HG02840 (cell line): ENCODE measurements around the gene STRBP.
"Not testable (repeated sequence)": the region's sequence is repeated elsewhere in the genome, so short reads cannot be mapped to it uniquely, and the experiment has no call there.

Source experiments
- ATAC-seq: cut with Tn5 transposase; IDR thresholded peaks from one replicate; pipeline ENCODE4 v1.9.1; 2021; ENCODE audit warnings: mild to moderate bottlenecking, moderate library complexity, moderate number of reproducible peaks; ENCODE audit not compliant: unreplicated experiment, low FRiP score

STRBP gene

DNA sequence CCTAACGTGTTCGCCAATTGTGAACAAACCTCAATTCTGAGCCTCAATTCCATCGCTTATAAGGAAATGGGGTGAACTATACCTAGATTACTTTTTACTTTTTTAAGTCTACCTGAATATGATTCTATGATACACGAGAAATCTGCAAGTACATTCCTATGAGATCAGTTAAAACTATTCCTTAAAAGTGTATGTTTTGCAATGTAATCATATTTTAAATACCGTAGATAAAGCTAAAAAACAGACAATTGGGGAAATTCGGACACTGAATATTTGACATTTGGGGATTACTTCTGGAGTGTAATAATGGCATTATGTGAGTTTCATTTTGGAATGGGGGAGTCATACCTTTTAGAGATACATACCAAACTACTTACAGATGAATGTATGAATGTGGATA, 62.3 kb downstream of the STRBP start:
- ATAC-seq, result no peak

DNA sequence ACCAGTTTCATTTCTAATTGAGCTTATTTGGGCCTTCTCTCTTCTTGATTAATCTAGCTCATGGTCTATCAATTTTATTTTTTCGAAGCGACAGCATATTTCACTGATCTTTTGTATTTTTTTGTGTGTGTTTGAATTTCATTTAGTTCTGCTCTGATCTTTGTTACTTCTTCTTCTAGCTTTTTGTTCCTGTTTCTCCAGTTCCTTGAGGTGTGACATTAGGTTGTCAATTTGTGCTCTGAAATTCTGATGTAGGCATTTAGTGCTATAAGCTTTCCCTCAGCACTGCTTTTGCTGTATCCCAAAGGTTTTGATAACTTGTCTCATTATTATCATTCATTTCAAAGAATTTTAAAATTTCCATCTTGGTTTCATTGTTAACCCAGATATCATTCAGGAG, 67.3 kb downstream of the STRBP start:
- ATAC-seq, result no peak

DNA sequence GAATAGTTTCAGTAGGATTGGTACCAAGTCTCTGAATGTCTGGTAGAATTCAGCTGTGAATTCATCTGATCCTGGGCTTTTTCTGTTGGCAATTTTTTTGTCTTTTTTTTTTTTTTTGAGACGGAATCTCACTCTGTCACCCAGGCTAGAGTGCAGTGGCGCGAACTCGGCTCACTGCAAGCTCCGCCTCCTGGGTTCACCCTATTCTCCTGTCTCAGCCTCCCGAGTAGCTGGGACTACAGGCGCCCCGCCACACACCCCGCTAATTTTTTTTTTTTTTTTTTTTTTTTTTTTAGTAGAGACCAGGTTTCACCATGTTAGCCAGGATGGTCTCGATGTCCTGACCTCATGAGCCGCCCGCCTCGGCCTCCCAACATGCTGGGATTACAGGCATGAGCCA, 67.9 kb downstream of the STRBP start:
- not testable (repeated sequence) for ATAC-seq

DNA sequence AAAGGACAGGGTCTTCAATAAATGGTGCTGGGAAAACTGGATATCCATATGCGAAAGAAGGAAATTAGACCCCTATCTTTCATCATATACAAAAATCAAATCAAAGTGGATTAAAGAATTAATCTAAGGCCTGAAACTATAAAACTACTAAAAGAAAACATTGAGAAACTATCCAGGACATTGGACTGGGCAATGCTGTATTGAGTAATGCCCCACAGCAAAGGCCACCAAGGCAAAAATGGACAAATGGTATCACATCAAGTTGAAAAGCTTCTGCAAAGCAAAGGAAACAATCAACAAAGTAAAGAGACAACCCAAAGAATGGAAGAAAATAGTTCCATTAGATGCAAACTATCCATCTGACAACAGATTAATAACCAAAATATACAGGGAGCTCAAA, 72.3 kb downstream of the STRBP start:
- no peak for ATAC-seq

DNA sequence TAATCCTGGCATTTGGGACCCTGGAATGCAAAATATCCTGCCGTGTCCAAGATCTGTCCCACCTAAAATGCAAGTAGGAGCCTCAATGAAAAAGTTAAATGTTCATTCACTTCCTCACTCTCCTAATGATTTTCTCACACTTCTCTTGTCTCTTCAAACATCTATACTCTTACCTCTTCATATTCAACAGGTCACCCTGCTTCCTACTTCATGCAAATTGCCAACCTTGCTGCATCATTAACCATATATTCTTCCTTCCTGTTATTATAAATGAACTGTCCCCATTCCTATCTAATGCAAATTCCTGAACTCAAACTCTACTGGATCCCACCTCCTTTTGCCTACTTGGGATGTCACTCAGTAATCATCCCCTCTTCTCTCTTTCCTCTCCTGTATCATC, 74.4 kb downstream of the STRBP start:
- ATAC-seq, result no peak

DNA sequence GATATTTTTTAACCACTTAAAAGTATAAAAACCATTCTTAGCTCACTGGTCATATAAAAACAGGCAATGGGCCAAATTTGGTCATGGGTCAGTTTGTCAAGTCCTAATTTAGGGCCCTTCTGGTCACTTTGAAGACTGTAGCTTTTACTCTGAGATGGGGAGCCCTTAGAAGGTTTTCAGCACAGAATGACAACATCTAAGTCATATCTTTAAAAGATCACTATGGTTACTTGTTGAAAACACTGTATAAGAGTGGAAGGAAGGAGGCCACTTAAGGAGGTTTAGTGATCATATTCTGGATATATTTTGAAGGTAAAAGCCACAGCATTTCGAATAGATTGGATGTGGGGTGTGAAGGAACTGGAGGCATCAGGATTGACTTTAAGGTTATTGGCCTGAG, 76.7 kb downstream of the STRBP start:
- no peak for ATAC-seq

DNA sequence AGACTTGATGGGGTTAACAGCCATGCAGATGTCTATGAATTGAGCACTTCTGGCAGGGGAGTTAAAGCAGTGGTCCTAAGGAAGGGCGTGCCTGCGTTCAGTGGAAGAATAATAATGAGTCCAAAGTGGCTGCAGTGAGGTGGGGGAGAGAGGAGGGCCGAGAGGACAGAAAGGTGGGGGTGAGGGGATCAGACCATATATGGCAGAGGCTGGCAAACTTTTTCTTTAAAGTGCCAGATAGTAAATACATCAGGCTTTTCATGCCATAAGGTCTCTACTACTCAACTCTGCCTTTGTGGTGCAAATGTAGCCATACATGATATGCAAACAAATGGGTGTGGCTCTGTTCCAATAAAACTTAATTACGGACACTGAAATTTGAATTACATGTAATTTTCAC, 77.1 kb downstream of the STRBP start:
- ATAC-seq, result no peak

DNA sequence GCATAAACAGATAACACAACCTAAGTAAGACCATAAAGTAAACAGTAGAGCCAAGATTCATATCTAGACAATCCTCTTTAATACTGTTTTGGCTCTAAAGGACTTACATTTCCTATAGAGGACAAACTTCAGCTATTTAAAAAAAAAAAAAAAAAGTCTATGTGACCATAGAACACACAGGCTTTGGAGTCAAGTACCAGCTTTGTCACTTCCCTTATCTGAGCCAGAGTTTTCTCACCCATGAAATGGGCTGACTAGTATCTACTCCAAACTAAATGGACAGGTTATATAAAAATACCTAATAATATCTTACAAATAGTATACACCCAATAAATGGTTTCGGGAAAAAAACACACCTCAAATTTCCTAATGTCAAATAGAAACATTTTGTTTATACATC, 81.3 kb downstream of the STRBP start:
- ATAC-seq, result no peak

DNA sequence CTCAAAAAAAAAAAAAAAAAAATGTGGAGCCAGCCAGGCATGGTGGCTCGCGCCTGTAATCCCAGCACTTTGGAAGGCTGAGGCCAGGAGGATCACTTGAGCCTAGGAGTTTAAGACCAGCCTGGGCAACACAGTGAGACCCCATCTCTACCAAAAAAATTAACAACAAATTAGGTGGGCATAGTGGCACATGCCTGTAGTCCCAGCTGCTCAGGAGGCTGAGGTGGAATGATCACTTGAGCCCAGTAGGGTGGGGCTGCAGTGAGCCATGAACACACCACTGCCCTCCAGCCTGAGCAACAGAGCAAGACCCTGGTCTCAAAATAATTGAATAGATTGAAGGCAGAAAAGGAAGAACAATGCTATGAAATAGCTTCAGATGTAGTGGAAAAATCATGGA, 82.4 kb downstream of the STRBP start:
- not testable (repeated sequence) for ATAC-seq

DNA sequence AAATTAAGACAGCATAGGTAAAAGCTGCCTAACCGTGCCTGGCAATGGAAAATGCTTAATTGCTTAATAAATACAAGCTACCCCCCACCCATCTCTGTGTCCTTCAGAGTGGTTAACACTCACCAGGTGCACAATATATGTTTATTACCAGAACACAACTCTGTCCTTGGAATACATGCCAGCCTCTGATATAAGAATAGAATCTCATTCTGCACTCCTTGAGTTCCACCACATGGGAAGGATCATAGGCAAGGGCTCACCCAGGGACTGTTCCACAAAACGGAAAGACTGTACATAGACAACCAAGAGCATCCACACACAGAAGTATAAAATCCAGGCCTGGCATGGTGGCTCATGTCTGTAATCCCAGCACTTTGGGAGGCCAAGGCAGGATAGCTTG, 91.4 kb downstream of the STRBP start:
- ATAC-seq, result no peak

DNA sequence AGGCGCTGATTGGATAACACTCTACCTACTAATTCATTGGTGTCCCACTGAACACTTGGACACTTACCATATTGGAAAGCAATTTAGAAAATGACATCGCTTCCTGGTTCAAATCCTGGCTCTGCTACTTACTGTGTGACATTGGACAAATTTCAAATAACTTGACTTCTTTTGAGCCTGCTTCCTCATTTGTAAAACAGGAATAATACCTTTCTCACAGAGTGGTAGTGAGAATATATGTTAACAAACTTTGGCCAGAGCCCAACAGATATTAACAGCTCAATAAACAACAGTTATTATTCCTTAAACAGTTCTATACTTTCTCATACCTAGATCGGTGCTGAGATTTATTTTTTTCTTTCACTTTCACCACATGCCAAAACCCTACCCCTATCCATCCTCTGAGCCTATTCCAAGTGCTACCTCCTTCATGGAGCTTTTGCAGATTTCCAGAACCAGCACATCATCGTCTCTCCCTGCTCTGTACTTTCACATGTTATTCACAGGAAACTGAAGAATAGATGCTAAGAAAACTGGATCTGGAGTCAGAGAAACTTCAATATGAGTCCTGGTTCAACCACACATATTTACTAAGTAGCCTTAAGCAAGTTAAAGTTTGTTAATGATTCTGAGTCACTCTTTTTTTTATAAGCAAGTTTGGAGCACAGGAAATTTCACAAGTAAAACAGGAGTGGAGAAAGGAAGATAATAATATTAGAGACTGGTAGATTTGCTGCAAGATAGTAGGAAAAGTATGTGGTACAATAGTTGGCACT, 92.3 kb downstream of the STRBP start:
- ATAC-seq, result no peak

DNA sequence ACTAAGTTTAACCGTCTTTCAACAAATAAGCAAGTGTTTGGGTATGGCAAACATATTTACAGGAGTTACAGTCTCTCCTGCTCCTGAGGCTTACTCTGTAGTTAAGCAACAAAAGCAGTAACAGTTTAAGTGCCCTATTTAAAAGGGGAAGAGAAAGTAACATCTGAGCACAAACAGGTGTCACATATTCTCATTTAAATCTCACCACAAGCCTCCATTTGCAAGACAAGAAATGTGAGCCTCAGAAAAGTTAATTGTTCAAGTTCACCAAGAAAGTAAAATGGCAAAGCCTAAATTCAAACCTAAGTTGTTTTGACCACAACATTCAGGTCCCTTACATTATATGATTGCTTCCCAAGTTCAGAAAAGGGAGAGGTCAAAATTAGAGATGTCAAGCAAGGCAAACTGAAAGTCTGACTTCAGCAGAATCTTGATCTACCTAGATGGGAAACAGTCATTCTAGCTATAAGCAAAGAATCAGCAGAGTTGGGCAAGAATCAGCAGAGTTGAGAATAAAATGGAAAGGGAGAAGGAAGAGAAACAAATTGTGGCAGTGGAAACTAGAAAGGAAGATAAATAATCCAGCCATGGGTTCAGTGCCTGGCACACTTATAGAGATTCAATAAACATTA, 93.4 kb downstream of the STRBP start:
- peak; percentile 83 for ATAC-seq

DNA sequence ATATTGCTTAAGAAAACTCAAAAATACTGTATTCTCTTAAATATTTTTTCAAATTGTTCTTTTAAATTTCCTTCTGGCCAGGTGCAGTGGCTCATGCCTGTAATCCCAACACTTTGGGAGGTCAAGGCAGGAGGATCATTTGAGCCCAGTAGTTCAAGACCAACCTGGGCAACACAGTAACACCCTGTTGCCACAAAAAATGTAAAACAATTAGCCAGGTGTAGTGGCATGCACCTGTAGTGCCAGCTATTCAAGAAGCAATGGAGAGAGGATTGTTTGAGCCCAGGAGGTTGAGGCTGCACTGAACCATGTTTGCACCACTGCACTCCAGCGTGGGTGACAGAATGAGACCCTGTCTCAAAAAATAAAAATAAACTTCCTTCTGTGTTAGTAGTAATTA, 94.3 kb downstream of the STRBP start:
- no peak for ATAC-seq

DNA sequence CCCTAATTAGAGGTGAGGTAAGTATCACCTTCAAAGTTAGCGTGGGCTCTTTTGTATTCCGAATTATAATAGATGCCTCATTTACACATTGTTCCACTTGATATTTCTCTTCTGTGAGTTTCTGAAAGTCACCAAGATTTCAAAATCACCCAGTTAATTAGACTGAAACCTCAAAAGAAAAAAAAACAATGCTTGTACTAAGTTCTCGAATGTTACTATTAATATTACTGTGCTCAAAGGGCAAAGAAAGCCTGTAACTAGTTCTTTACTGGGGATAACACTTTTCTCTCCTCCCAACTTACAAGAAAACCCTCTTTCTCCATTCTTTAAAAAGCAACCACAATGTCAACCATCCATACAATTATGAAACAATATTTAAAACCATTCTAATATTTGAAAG, 98.5 kb downstream of the STRBP start:
- ATAC-seq, result no peak

DNA sequence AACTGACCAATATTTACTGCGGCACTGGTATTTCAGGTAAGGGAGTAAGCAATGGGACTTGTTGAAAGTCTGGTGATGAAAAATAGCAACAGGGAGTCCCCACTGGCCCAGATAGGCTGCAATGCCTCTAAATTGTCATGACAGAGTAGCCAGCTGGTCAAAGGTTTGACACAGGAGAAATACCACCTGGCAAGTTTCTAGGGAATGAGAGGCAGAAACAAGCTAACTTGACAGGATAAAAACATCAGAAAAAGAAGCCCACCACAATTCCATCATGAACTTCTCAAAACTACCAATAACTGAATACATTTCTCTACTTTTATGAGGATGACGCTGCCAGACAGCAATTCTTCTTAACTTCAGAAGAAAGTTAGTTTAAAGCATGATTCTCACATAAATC, 99.8 kb downstream of the STRBP start:
- ATAC-seq, result no peak

DNA sequence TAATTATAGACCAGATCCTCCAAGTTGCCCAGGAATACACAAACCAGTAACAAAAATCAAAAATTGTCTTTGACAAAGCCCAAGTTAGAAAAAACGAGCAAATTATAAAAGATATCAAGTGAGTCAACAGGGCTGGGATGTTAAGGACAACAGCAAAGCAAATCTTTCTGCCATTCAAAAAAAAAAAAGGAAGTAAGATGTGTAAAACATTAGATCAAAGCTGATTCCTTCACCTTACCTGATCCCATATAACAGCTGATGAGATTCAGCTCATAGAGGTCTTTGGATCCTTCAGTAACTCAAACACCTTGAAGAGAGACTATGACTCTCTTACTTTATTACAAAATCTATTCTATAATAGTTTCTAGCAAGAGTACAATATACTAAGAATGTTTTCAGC, 100.9 kb downstream of the STRBP start:
- ATAC-seq, result no peak

DNA sequence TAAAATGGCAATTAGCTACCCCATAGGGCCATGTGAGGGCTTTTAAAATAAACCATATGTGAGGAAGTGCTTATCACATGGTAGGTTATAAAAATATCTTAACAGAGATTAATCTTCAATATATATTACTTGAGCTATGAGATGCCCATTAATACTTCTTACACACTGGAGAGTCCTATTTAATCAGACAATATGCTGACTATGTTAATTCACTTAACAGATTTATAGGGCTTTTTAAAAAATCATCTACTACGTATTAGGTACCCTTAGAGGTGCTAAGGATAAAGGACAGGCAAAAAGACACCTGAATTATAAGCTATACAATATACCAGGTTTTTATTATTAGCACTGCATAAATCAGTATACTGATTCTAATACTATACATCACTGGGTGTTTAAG, 102.6 kb downstream of the STRBP start:
- no peak for ATAC-seq

DNA sequence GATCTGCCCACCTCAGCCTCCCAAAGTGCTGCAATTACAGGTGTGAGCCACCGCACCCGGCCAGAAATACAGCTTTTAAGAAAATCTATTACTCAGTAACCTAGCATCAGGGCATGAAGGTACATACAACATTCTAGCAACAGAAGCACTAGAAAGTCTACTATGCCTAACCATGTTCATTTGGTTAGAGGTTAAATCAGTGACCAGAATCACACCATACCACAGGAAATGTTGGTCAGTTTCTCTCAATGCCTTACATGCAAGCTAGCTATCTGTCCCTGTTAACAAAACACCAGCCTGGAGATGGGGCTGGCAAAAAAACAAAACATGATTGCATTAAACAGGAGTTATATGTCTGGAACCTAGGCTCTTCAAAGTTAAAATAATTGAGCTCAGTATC, 104.1 kb downstream of the STRBP start:
- ATAC-seq, result no peak

DNA sequence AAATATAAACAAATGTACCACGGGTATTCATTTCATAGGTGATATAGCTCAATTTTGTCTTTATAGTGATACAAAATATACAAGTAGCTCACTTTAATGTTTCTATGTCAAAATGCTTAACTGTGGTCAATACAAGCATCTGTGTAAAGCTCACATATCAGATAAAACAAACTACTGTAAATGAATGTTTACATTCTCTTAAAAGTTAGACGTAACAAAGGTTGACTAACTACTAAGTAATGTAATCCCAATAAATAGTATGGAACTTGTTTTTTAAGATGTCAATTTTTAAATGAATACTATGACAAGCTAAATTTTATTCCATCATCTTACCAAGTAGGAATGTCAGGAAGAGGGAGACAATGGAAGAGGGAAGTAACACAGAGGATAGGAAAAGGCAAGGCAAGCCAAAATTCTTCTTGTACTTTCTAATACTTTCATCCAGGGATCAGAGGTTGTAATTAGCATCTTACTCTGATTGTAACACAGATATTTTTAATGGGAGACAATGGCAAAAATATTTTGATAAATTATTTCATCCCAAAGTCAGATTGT, 105.5 kb downstream of the STRBP start:
- ATAC-seq, result no peak

DNA sequence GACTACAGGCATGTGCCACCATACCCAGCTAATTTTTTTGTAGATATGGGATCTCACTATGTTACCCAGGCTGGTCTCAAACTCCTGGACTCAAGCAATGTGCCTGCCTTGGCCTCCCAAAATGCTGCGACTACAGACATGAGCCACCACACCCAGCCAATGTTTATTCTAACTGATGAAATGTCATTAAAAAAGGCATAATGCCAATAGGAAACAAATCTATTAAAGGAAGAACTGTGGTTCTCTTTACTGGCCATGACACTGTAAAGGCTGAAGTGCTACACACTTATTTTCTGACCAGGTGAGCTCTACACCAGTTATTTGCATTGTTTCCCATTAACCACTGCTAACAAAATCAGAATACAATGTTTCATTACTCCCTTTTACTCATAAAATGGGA, 106.0 kb downstream of the STRBP start:
- no peak for ATAC-seq

DNA sequence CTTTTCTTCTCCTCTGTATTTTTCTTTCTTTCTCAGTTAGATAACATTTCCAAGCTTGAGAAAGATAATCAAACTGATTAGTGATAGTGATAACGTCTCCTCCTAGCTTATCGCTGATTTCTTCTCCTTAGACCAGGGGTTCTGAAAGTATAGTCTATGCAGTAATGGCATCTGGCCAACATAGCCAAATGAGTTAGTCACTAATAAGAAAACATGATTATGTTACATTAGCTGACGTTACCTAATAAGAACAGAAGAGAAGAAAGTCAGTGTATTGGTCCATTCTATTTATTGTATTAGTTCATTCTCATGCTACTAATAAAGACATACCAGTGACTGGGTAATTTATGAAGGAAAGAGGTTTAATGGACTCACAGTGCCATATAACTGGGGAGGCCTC, 111.2 kb downstream of the STRBP start:
- no peak for ATAC-seq
